Loucy (cell line): ENCODE data around the gene PDLIM7.

Experiments used
- H2AFZ ChIP-seq: fragments of 200-600 bp; sonication (generic); 2 replicates; pipeline ENCODE4 v1.6.0; 2016; ENCODE audit warnings: antibody characterized with exemption, mild to moderate bottlenecking, low read length, moderate library complexity
- H3F3A ChIP-seq: fragments of 200-600 bp; 2 replicates; pipeline ENCODE4 v1.6.0; 2016; ENCODE audit warnings: antibody characterized with exemption, low read depth, mild to moderate bottlenecking
- H3K27me3 ChIP-seq: fragments of 200-600 bp; sonication (generic); 2 replicates; pipeline ENCODE4 v1.6.1; 2014; ENCODE audit warnings: low read length, mild to moderate bottlenecking; ENCODE audit not compliant: insufficient read depth, poor library complexity, severe bottlenecking
- H3K36me3 ChIP-seq: fragments of 200-600 bp; sonication (generic); 2 replicates; pipeline ENCODE4 v1.6.1; 2016; ENCODE audit warnings: low read length; ENCODE audit not compliant: insufficient read depth
- H3K4me1 ChIP-seq: fragments of 200-600 bp; sonication (generic); 2 replicates; pipeline ENCODE4 v1.5.1; 2014; ENCODE audit warnings: low read length, mild to moderate bottlenecking; ENCODE audit not compliant: insufficient read depth, poor library complexity, severe bottlenecking
- H3K4me2 ChIP-seq: fragments of 200-600 bp; sonication (generic); 2 replicates; pipeline ENCODE4 v1.6.0; 2014; ENCODE audit warnings: antibody characterized with exemption, low read length, low read depth, mild to moderate bottlenecking; ENCODE audit not compliant: poor library complexity, severe bottlenecking
- H3K4me3 ChIP-seq: fragments of 200-600 bp; sonication (generic); 2 replicates; pipeline ENCODE4 v1.5.1; 2014; ENCODE audit warnings: low read length, mild to moderate bottlenecking, mixed read lengths; ENCODE audit not compliant: poor library complexity, severe bottlenecking
- H3K79me2 ChIP-seq: fragments of 200-600 bp; sonication (generic); 2 replicates; pipeline ENCODE4 v1.6.1; 2014; ENCODE audit warnings: low read length; ENCODE audit not compliant: insufficient read depth
- H3K9ac ChIP-seq: fragments of 200-600 bp; sonication (generic); 2 replicates; pipeline ENCODE4 v1.6.0; 2014; ENCODE audit warnings: mild to moderate bottlenecking, low read depth, low read length, moderate library complexity; ENCODE audit not compliant: poor library complexity, severe bottlenecking
- H3K9me2 ChIP-seq: fragments of 200-600 bp; sonication (generic); replicated peaks from 2 replicates; pipeline ENCODE4 v1.6.1; 2016; ENCODE audit warnings: low read depth, low read length, mixed read lengths
- H3K9me3 ChIP-seq: fragments of 200-600 bp; sonication (generic); 2 replicates; pipeline ENCODE4 v1.6.1; 2014; ENCODE audit warnings: mild to moderate bottlenecking, antibody characterized with exemption, low read length, low read depth; ENCODE audit not compliant: insufficient read depth
- H4K20me1 ChIP-seq: fragments of 200-600 bp; sonication (generic); 2 replicates; pipeline ENCODE4 v1.6.0; 2014; ENCODE audit warnings: antibody characterized with exemption, low read length, mild to moderate bottlenecking; ENCODE audit not compliant: insufficient read depth, poor library complexity, severe bottlenecking
- CTCF ChIP-seq: fragments of 200-600 bp; sonication (generic); conservative IDR thresholded peaks from 2 replicates; pipeline ENCODE4 v1.5.1; 2014; ENCODE audit warnings: mild to moderate bottlenecking, antibody characterized with exemption, low read length
- EZH2phosphoT487 ChIP-seq: fragments of 200-600 bp; IDR thresholded peaks from 2 replicates; pipeline ENCODE4 v1.6.1; 2018; ENCODE audit warnings: antibody characterized with exemption, mild to moderate bottlenecking, moderate library complexity, borderline replicate concordance

PDLIM7 gene

GRCh38 chr5:177472460-177473442, 24.7 kb downstream of the PDLIM7 start:
- Histone ChIP-seq H3K4me3 (peak overlapping the region; percentile 89), H3K27me3 (no peaks in the 10 kb centered on the region), H3K9ac (peak overlapping the region; percentile 71), H3F3A (no peaks in the 10 kb centered on the region), H3K4me2 (peak overlapping the region; percentile 91), H3K79me2 (peaks cover 45% of the 10 kb centered on the region), H4K20me1 (peaks cover 34% of the 10 kb centered on the region), H3K36me3 (no peaks in the 10 kb centered on the region; the same call in 1 of the 2 replicates), H3K4me1 (peaks cover 16% of the 10 kb centered on the region), H2AFZ (no peak overlapping the region), H3K9me3 (no peaks in the 10 kb centered on the region), H3K9me2 (no peaks in the 10 kb centered on the region)
- TF ChIP-seq EZH2phosphoT487, result no peak

- Histone ChIP-seq H3K9me3 (no peaks in the 10 kb centered on the region), H3K79me2 (peaks cover 45% of the 10 kb centered on the region), H4K20me1 (peaks cover 34% of the 10 kb centered on the region), H3K27me3 (no peaks in the 10 kb centered on the region), H3K9me2 (no peaks in the 10 kb centered on the region), H3F3A (no peaks in the 10 kb centered on the region), H3K4me3 (peak overlapping the region; percentile 89), H3K36me3 (peaks cover 4% of the 10 kb centered on the region; the same call in 1 of the 2 replicates), H2AFZ (no peak overlapping the region), H3K4me2 (peak overlapping the region; percentile 91), H3K4me1 (peaks cover 16% of the 10 kb centered on the region), H3K9ac (peak overlapping the region; percentile 71)
- no peak for TF ChIP-seq CTCF
- no peak for TF ChIP-seq EZH2phosphoT487
Measured at GRCh38 chr5:177471610-177472356, 25.6 kb downstream of the PDLIM7 start.

- peaks cover 45% of the 10 kb centered on the region for H3K79me2 ChIP-seq
- no peak overlapping the region for H2AFZ ChIP-seq
- H3K9me3 ChIP-seq, result no peaks in the 10 kb centered on the region
- peaks cover 13% of the 10 kb centered on the region; the same call in 1 of the 2 replicates for H3K36me3 ChIP-seq
- TF ChIP-seq EZH2phosphoT487 (no peak), CTCF (no peak)
- no peaks in the 10 kb centered on the region for H3K9me2 ChIP-seq
- H3K27me3 ChIP-seq, result no peaks in the 10 kb centered on the region
- H3K4me1 ChIP-seq, result peaks cover 16% of the 10 kb centered on the region
- peak overlapping the region; percentile 89 for H3K4me3 ChIP-seq
- peak overlapping the region; percentile 32 for H3K9ac ChIP-seq
- no peaks in the 10 kb centered on the region for H3F3A ChIP-seq
- H4K20me1 ChIP-seq, result peaks cover 34% of the 10 kb centered on the region
- peak overlapping the region; percentile 91 for H3K4me2 ChIP-seq
Measured at GRCh38 chr5:177470759-177471536, 26.5 kb downstream of the PDLIM7 start.
